Myocyte (in vitro differentiated cells): ENCODE data around the gene TGM5. TPM values are rescaled to one million over a fixed set of nuclear protein-coding genes. Genes with fewer than 3 reads are reported as not detected.
"Not testable (repeated sequence)": the region's sequence is repeated elsewhere in the genome, so short reads cannot be mapped to it uniquely, and the experiment has no call there.

Experiments
- DNase-seq: peaks from one replicate; pipeline ENCODE4 v3.0.0-alpha.2; 2012; ENCODE audit warnings: low read depth
- total RNA-seq: library from RNA; depleted of rRNA; stranded (reverse); fragments of >200 nt; gene quantifications from 2 replicates; pipeline ENCODE4 v1.2.3, GENCODE V29; 2014

Gene TGM5
- total RNA-seq, 1 donor from 2014 or later = not detected

GRCh38 chr15:43275740-43276562 is 9.2 kb upstream of the TGM5 start:
- DNase-seq = no peak

- DNase-seq = peak; percentile 96
Measured at GRCh38 chr15:43274136-43274535, 7.4 kb upstream of the TGM5 start.

DNA sequence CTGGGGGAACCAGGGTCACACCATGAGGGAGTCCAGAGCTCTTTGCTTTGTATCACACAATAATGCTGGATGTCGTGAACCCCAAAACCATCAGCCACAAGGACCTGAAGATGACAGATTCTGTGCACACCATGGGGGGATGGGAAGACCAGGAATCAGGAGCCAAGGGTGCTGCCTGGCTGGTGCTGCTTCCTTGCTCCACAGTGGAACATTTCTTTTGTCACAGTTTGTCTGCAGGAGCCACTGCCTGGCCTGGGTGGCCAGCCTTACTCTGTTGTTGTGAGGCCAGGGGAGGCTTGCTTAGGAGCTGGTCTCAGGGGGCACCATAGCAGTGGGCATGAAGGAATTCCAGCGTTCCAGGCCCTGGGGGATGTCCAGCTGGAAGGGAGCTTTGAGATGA is 6.5 kb upstream of the TGM5 start:
- no peak for DNase-seq

GRCh38 chr15:43271908-43272307 is 5.2 kb upstream of the TGM5 start:
- DNase-seq = not testable (repeated sequence)

DNA sequence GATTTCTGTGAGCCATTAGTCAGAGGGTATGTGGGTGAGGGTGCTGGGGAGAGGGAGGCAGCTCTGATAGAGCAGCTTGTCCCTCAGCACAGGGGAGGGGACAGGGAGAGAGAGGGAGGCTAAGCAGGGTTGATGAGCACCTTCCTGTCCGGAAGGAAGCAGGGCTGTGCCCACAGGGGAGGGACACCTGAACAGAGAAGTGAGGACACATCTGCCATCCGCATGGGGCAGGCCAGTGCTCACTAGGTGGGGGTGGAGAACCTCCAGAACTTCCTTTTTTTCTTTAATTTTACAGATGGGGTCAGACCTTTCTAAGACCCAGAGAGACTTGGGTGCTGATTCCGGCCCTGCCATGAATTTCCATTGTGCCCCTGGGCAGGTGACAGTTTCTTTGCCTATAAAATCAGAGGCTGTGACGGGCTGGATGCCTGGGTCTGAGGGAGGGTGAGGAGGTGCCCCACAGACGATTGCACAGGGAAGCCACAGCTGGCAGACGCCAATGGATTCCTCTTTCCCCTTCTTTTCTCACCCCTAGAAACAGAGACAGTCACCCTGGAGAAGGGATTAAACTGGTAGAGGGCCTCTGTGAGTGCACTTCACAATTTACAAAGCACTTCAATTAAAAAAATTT is 4.1 kb upstream of the TGM5 start:
- DNase-seq = no peak

DNA sequence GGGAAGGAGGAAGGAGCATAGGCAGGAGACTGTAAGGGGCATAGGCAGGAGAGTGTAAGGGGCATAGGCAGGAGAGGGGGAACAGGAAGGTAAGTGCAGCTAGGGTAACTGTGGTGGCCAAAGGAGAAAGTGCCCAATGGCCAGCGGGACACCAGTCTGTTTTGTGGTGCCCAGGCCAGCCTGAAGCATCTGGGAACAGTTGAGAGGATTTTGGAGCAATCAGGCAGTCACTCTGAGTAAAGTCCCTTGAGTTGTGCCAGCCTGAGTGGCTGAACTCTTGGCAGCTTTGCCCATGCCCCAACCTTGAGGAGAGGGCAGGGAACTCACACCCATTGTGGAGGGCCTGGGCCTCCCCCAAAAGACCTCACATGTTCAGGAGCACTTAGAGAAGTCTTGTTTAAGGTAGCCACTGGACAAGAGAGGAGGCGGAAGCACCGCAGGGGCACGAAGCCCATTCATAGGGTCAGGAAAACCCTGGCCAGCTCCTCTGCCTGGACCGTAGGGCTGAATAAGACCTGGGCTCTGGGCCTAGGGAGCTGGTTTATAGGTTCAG is 3.5 kb upstream of the TGM5 start:
- DNase-seq = no peak

DNA sequence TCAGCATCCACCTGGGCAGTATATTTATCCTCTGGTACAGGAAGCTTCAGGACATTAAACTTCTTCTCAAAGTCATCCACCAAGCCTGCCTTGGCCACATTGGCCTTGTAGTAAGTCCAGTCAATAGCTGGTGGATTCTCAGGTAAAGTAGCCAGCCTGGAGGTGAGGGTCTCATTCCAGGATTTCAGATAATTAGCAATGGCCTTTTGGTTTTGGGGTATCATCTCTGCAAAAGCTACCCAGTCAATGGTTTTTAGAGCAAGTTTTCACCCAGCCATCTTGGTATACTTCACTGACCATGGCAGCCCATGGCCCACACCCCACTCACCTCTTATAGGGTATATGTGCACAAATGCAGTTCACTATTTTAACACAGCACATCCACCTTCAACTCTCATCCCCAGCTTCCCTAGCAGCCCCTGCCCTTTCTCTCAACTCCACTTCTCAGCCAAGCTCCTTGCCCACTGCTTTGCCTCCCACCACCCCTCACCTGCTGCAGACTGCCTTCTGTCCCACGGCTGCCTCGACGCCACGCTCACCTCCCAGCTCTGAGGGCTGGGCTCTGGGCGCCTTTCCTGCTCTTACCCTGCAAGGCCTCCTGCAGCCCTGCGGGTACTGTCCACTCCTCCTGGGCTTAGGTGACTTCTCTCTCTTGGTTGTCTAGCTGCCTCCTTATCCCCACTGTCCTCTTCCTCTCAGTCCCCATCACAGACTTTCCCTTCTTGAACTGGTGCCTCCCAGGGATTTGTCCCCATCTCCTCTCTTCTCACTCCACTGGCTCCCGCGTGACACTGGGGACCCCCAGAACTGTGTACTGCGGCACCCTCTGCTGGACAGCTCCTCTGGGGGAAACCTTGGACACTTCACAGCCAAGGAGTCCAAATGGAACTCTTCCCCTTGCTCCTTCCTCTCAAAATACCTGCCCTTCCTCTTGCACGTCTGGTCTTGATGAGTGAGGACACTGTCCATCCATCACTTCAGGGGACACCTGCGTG is 1.7 kb upstream of the TGM5 start:
- DNase-seq = peak; percentile 34

GRCh38 chr15:43267439-43267838 is 711 bp upstream of the TGM5 start:
- no peak for DNase-seq

DNA sequence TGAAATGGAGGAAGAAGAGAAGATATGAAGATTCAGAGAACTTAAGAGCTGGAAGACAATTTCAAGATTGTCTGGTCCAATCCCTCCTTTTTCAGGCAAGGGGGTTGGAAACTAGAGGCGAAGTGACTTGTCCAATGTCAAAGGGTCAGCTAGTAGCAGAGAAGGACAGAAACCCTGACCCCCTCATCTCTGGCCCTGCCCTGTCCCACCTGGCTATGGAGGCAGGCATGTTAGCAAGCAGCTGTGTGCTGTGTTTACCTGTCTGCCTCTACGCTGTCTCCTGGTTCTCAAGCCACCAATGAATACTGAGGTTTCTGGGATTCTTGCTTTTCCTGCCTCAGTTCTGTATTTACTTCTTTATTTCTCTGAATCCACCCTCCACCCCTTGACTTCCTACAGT is 342 bp downstream of the TGM5 start:
- no peak for DNase-seq

DNA sequence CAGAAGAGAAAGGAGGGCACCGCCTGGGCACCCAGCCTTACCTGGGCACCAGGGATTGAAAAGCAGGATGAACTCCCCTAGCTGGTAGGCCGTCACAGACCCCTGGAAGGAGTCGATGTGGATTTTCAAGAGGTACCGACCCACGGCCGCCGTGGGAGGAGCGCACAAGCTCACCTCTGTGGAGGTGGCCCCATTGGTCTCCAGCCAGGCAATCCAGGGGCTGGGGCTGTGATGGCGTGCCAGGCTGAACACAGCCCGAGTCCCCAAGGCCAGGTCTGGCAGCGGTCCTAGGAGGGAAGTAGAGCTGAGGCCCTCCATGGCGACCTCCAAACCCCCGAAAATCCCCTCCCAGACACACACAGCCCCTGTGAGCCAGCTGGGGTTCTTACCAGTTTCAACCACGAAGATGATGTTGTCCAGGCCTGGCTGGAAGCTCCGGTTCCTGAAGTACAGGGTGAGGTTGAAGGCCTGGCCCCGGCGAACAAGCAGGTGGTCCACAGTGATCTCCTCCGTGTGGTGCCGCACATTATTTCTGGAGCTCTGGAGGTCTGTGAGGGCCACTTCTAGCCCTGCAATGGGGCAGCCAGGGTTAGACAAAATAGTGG is 6.6 kb downstream of the TGM5 start:
- DNase-seq = no peak

DNA sequence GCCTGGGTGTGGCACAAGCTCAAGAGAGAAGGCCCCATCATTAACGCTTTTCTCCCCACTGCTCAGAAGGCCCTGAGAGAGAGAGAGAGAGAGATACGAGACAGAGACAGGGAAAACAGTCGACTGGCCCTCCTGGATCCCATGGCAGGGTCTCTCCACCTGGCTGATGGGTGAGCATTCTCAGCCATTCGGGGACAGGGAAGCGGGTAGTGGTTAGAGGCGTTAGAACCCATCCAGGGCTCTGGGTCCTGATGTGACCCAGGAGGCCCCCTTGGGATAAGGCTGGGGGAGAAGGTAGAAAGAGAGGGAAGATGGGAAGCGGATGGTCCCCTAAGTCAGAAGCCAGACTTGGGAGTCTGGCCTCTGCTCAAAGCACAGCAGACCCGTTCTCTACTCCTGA is 7.9 kb downstream of the TGM5 start:
- no peak for DNase-seq

- no peak for DNase-seq
Measured at GRCh38 chr15:43256341-43256740, 10.4 kb downstream of the TGM5 start.

DNA sequence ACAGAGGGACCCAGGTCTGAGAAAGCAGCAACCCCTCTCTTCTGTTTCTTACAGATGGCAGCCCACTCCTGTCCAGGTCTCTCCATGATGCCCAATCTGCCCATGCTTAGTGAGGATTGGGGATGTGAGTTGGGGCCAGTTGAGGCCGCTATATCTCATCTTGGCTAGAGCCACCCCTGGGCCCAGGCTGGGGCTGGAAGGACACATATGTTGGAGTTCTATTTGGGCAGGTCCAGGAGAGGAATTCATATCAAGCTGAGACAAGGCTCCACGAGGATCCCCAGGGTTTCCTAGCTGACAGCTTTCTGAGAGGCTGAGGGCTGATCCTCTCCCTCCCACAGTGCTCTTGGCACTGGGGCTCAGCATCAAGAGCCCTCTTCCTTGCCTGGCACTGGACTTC is 11.4 kb downstream of the TGM5 start:
- no peak for DNase-seq

DNA sequence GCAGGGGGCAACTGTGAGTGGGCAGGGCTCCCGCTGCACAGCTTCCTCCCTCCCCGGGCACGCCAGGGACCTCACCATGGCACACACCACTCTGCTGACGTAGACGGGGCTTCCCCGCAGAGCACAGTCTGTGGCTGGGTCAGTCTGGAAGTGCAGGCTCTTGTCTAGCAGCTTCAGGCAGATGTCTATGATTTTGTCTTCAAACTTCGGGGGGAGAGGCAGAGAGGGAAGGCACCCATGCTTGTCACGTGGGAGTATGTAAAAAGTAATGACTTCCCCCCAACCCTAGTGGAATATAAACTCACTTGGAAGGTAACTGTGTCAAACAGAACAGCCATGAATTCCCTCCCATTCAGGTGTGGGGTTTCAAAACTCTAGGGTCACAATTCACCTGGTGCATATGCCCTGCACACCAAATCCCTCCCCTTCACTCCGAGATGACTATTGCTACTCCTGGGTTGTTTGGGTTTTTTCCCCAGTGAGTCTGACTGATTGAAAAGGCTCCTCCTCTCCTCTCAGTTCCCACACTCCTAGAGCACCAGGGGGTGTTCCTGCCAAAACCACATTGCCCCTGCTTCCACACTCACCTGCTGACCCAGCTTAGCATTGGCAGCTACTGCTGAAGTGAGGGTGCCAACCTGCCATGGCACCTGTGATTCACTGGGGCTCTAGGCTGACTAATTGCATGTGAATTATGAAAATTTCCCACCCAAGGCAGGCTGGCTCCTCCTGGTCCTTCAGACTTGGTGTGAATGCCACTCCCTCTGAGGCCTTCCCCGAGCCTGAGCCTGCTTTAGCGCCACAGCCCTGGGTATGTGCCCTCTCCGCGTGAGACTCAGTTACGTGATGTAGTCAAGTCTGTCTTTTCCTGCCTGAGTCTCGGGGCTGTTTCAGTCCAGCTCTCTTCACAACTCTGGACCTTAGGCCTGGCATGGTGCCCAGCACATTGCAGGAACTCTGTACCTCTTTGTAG is 13.0 kb downstream of the TGM5 start:
- peak; percentile 13 for DNase-seq

- no peak for DNase-seq
Measured at GRCh38 chr15:43251871-43252250, 14.9 kb downstream of the TGM5 start.

DNA sequence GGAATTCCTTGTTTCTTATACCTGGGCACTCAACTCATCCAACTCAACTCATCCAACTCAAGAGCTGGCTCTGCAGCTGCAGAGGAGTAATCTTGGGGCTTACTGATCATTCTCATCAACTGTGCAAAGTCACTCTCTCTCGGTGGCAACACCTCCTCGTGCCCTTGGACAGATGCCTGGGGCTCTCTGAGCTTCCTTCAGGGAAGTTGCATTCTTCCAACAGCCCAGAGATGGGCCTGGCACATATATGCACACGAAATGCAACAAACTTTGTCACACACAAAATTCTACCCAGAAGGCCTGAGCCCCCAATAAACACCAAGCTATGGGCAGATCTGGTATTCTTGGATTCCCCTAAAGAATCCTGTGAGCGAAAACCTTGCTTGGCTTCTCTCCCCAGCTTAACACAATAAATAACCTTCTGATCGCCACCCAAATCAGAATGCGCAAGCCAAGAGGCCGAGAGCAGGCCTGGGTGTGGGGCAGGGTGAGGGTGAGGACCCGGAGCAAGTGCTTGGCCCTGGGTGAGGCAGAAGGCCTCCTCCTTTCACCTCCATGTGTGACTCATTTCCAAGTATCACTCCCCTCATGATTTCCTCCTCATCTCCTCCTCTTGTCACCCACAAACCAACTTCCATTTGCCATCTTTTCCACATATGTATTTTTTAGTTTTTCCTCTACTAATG is 15.4 kb downstream of the TGM5 start:
- no peak for DNase-seq

- no peak for DNase-seq
Measured at GRCh38 chr15:43250785-43251184, 15.9 kb downstream of the TGM5 start.

DNA sequence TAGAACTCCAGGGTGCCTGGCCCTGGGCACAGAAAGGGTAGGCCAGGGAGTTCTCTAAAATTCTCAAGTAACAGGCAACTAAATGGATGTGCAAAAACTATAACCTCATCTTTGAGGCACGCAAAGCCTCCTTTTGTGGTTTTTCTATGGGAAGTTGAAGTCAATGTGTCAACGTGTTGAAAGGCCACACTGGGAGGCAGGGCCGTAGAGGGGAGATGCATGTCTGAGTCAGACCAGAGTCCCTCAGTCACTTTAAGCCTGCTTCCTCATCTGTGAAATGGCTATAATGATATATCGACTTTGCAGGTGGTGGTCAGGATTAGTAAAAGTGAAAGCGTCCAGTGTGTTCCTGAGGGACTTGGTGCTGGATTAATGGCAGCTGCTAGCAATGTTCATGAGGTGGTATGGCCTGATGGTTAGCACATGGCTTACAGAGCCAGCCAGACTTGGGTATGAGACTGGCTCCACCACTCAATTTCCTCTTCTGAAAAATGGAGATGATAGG is 17.0 kb downstream of the TGM5 start:
- DNase-seq = peak; percentile 49

DNA sequence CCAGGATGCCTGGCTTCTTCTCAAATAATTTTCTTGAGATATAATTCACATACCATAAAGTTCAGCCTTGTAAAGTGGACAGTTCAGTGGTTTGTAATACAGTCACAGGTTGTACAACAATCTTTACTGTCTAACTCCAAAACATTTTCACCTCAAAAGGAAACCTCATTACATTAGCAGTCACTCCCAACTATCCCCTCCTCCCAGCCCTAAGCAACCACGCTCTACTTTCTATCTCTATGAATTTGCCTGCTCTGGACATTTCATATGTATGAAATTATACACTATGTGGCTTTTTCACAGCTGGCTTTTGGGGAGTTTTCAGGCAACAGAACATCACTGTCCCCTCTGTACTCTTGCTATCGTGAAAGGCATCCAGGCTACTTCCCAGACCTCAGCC is 17.5 kb downstream of the TGM5 start:
- DNase-seq = no peak
